Neural cell (in vitro differentiated cells): Measurements from ENCODE around the gene PTPRB. TPM values are rescaled to one million over a fixed set of nuclear protein-coding genes. Genes with fewer than 3 reads are reported as not detected.

ENCODE experiments used
- H2AFZ ChIP-seq: fragments of 200-600, 300-800 bp; sonication (generic), shearing (Covaris generic); 2 replicates; pipeline ENCODE4 v1.6.0; 2014; ENCODE audit warnings: low read depth, mild to moderate bottlenecking, antibody characterized with exemption, low read length, moderate library complexity
- H3F3A ChIP-seq: fragments of 200-600 bp; shearing (Covaris generic); 2 replicates; pipeline ENCODE4 v1.6.1; 2016; ENCODE audit warnings: mild to moderate bottlenecking, moderate library complexity, mixed read lengths, antibody characterized with exemption, low read length; ENCODE audit not compliant: insufficient read depth, poor library complexity, severe bottlenecking
- H3K27ac ChIP-seq: fragments of 200-600, 300-800 bp; sonication (generic), shearing (Covaris generic); 2 replicates; pipeline ENCODE4 v1.5.1; 2014; ENCODE audit warnings: mild to moderate bottlenecking, low read length, moderate library complexity
- H3K27me3 ChIP-seq: fragments of 300-800, 200-600 bp; sonication (generic), shearing (Covaris generic); 2 replicates; pipeline ENCODE4 v1.6.0; 2014; ENCODE audit warnings: mild to moderate bottlenecking, low read depth, low read length, moderate library complexity; ENCODE audit not compliant: insufficient read depth
- H3K36me3 ChIP-seq: fragments of 300-800, 200-600 bp; sonication (generic), shearing (Covaris generic); 2 replicates; pipeline ENCODE4 v1.5.1; 2014; ENCODE audit warnings: mild to moderate bottlenecking, antibody characterized with exemption, low read length, moderate library complexity; ENCODE audit not compliant: insufficient read depth
- H3K4me2 ChIP-seq: fragments of 300-800, 200-600 bp; sonication (generic), shearing (Covaris generic); 2 replicates; pipeline ENCODE4 v1.6.0; 2014; ENCODE audit warnings: mild to moderate bottlenecking, low read length
- H3K4me3 ChIP-seq: fragments of 300-800, 200-600 bp; sonication (generic), shearing (Covaris generic); 2 replicates; pipeline ENCODE4 v1.5.1; 2014; ENCODE audit warnings: mild to moderate bottlenecking, low read length, moderate library complexity
- H3K79me2 ChIP-seq: fragments of 200-600 bp; shearing (Covaris generic); replicated peaks from 2 replicates; pipeline ENCODE4 v1.6.0; 2014; ENCODE audit warnings: mild to moderate bottlenecking, low read length, moderate library complexity; ENCODE audit not compliant: insufficient read depth
- H3K9ac ChIP-seq: fragments of 300-800, 200-600 bp; sonication (generic), shearing (Covaris generic); 2 replicates; pipeline ENCODE4 v1.6.1; 2016; ENCODE audit warnings: mild to moderate bottlenecking, low read length, mixed read lengths
- H3K9me2 ChIP-seq: fragments of 200-600 bp; shearing (Covaris generic); 2 replicates; pipeline ENCODE4 v1.6.1; 2016; ENCODE audit warnings: mild to moderate bottlenecking, low read length, mixed read lengths; ENCODE audit not compliant: insufficient read depth
- H3K9me3 ChIP-seq: fragments of 200-600, 300-800 bp; sonication (generic), shearing (Covaris generic); 2 replicates; pipeline ENCODE4 v1.6.1; 2016; ENCODE audit warnings: mild to moderate bottlenecking, mixed run types, low read length, moderate library complexity, mixed read lengths
- H4K20me1 ChIP-seq: fragments of 200-600 bp; shearing (Covaris generic); 2 replicates; pipeline ENCODE4 v1.6.1; 2016; ENCODE audit warnings: mild to moderate bottlenecking, mixed run types; ENCODE audit not compliant: insufficient read depth
- EP300 ChIP-seq: fragments of 450-650 bp; conservative IDR thresholded peaks from 2 replicates; pipeline ENCODE4 v1.6.1; 2014; ENCODE audit warnings: antibody characterized with exemption, mild to moderate bottlenecking, moderate library complexity; ENCODE audit not compliant: poor library complexity, severe bottlenecking
- EZH2 ChIP-seq: fragments of 200-600, 300-800 bp; shearing (Covaris generic), sonication (generic); IDR thresholded peaks from 2 replicates; pipeline ENCODE4 v1.6.1; 2014; ENCODE audit warnings: antibody characterized with exemption, low read length, borderline replicate concordance, mild to moderate bottlenecking; ENCODE audit not compliant: insufficient read depth, poor library complexity, severe bottlenecking
- MXI1 ChIP-seq: fragments of 450-650 bp; conservative IDR thresholded peaks from 2 replicates; pipeline ENCODE4 v1.6.1; 2014; ENCODE audit warnings: antibody characterized with exemption, mild to moderate bottlenecking; ENCODE audit not compliant: poor library complexity, severe bottlenecking
- POLR2AphosphoS5 ChIP-seq: IDR thresholded peaks from 2 replicates; pipeline ENCODE4 v1.6.1; 2012
- RAD21 ChIP-seq: fragments of 450-650 bp; conservative IDR thresholded peaks from 2 replicates; pipeline ENCODE4 v1.6.1; 2014; ENCODE audit warnings: antibody characterized with exemption, mild to moderate bottlenecking, moderate library complexity
- SMC3 ChIP-seq: fragments of 450-650 bp; conservative IDR thresholded peaks from 2 replicates; pipeline ENCODE4 v1.6.1; 2014; ENCODE audit warnings: antibody characterized with exemption, mild to moderate bottlenecking, moderate library complexity; ENCODE audit not compliant: poor library complexity
- TAF1 ChIP-seq: IDR thresholded peaks from 2 replicates; pipeline ENCODE4 v1.6.1; 2012; ENCODE audit warnings: low read depth
- polyA plus RNA-seq: library from polyadenylated mRNA; depleted of rRNA; stranded (reverse); fragments of >200 nt; gene quantifications from 2 replicates; pipeline ENCODE4 v1.2.3, GENCODE V29; 2014
- TF ChIP-seq, protein P1 (sequence below): fragments of 450-650 bp; IDR thresholded peaks from 2 replicates; pipeline ENCODE4 v1.5.1; 2014; ENCODE audit warnings: antibody characterized with exemption, mild to moderate bottlenecking, moderate library complexity; ENCODE audit not compliant: poor library complexity, severe bottlenecking
- TF ChIP-seq, protein P2 (sequence below): IDR thresholded peaks from 2 replicates; pipeline ENCODE4 v1.6.1; 2012; ENCODE audit warnings: borderline replicate concordance

Gene PTPRB
- polyA plus RNA-seq, 1 donor from 2014 or later = 0.26 TPM

DNA sequence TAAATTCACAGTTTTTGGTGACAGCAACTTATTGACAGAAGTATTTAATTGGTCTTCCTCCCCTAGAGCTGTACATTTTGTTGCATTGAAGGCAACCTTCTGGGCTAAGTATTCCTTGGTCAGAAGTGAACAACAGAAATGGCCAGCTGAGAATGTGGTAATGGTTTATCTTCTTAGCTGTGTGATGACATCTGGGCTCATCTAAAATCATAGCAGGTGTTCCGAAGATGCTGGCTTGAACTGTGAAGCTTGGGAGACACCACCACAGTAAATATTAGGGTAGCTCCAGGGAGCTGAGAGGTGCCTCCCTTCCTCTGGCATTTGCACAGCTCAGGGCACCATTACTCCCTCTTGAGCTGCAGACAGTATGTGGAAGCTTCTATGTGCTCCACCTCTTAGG is 3.7 kb upstream of the PTPRB start:
- no peaks in the 10 kb centered on the region for H4K20me1 ChIP-seq
- no peaks in the 10 kb centered on the region for H3K27me3 ChIP-seq
- H3K36me3 ChIP-seq = no peaks in the 10 kb centered on the region
- no peaks in the 10 kb centered on the region for H3F3A ChIP-seq
- H3K27ac ChIP-seq = no peak overlapping the region
- H3K9me2 ChIP-seq = no peaks in the 10 kb centered on the region
- H3K9me3 ChIP-seq = no peaks in the 10 kb centered on the region
- H3K4me3 ChIP-seq = no peak overlapping the region
- H3K9ac ChIP-seq = no peak overlapping the region
- H2AFZ ChIP-seq = no peak overlapping the region
- H3K4me2 ChIP-seq = no peak overlapping the region
- no peaks in the 10 kb centered on the region for H3K79me2 ChIP-seq
- no peak for TF ChIP-seq SMC3
- no peak for TF ChIP-seq POLR2AphosphoS5
- TF ChIP-seq TAF1 = no peak
- TF ChIP-seq MXI1 = no peak
- TF ChIP-seq RAD21 = no peak

DNA sequence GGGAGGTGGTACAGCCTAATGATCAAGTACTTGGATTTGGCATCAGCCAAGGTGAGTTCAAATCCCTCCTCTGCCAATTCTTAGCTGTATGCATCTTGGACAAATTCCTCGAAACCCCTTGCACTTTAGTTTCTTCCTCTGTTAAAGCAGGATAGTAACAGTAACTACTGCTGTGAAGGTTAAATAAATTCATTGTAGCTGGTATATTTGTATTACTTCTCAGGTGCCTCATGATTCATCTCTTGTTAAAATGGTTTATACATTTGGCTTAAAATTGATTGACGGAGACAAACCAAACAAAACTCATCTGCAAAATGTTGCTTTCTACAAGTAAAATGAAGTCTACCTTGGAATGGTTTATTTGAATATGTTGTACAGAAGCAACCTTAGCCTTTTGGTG is 2.3 kb upstream of the PTPRB start:
- H4K20me1 ChIP-seq = no peaks in the 10 kb centered on the region
- H3K4me3 ChIP-seq = no peak overlapping the region
- TF ChIP-seq, protein P1, sequence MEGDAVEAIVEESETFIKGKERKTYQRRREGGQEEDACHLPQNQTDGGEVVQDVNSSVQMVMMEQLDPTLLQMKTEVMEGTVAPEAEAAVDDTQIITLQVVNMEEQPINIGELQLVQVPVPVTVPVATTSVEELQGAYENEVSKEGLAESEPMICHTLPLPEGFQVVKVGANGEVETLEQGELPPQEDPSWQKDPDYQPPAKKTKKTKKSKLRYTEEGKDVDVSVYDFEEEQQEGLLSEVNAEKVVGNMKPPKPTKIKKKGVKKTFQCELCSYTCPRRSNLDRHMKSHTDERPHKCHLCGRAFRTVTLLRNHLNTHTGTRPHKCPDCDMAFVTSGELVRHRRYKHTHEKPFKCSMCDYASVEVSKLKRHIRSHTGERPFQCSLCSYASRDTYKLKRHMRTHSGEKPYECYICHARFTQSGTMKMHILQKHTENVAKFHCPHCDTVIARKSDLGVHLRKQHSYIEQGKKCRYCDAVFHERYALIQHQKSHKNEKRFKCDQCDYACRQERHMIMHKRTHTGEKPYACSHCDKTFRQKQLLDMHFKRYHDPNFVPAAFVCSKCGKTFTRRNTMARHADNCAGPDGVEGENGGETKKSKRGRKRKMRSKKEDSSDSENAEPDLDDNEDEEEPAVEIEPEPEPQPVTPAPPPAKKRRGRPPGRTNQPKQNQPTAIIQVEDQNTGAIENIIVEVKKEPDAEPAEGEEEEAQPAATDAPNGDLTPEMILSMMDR = no peak
- TF ChIP-seq POLR2AphosphoS5 (no peak), MXI1 (no peak), TAF1 (no peak), EZH2 (no peak), EP300 (no peak), SMC3 (no peak), RAD21 (no peak)
- TF ChIP-seq, protein P2, sequence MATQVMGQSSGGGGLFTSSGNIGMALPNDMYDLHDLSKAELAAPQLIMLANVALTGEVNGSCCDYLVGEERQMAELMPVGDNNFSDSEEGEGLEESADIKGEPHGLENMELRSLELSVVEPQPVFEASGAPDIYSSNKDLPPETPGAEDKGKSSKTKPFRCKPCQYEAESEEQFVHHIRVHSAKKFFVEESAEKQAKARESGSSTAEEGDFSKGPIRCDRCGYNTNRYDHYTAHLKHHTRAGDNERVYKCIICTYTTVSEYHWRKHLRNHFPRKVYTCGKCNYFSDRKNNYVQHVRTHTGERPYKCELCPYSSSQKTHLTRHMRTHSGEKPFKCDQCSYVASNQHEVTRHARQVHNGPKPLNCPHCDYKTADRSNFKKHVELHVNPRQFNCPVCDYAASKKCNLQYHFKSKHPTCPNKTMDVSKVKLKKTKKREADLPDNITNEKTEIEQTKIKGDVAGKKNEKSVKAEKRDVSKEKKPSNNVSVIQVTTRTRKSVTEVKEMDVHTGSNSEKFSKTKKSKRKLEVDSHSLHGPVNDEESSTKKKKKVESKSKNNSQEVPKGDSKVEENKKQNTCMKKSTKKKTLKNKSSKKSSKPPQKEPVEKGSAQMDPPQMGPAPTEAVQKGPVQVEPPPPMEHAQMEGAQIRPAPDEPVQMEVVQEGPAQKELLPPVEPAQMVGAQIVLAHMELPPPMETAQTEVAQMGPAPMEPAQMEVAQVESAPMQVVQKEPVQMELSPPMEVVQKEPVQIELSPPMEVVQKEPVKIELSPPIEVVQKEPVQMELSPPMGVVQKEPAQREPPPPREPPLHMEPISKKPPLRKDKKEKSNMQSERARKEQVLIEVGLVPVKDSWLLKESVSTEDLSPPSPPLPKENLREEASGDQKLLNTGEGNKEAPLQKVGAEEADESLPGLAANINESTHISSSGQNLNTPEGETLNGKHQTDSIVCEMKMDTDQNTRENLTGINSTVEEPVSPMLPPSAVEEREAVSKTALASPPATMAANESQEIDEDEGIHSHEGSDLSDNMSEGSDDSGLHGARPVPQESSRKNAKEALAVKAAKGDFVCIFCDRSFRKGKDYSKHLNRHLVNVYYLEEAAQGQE = no peak
- no peak overlapping the region for H3K9ac ChIP-seq
- H3K36me3 ChIP-seq = no peaks in the 10 kb centered on the region
- H3K9me2 ChIP-seq = no peaks in the 10 kb centered on the region
- H2AFZ ChIP-seq = no peak overlapping the region
- no peak overlapping the region for H3K27ac ChIP-seq
- no peak overlapping the region for H3K4me2 ChIP-seq
- H3K9me3 ChIP-seq = no peaks in the 10 kb centered on the region
- no peaks in the 10 kb centered on the region for H3K79me2 ChIP-seq
- H3K27me3 ChIP-seq = no peaks in the 10 kb centered on the region
- no peaks in the 10 kb centered on the region for H3F3A ChIP-seq
